Measurements from ENCODE around the gene TMEM184C. TPM values are rescaled to one million over a fixed set of nuclear protein-coding genes. Genes with fewer than 3 reads are reported as not detected.

TMEM184C gene
- total and polyA plus RNA-seq, 2 experiments from 2014 or later: 15.1 to 42.2 TPM

GRCh38 chr4:147693218-147693617 is 76.0 kb downstream of the TMEM184C start:
- no peaks in the 10 kb centered on the region for H3K36me3 Mint-ChIP-seq (ENCODE audit: low read depth)
- ATAC-seq: no peak
- no peaks in the 10 kb centered on the region for H3K4me1 Mint-ChIP-seq

More at GRCh38 chr4:147693218-147693617, 76.0 kb downstream of the TMEM184C start:
- no peaks in the 10 kb centered on the region for H3K27me3 ChIP-seq (ENCODE audit: insufficient read depth)
- H3K27ac ChIP-seq (ENCODE audit: low read depth): no peak overlapping the region
- no peak overlapping the region for H3K4me3 ChIP-seq
- no peaks in the 10 kb centered on the region for H3K79me2 ChIP-seq (replicated peaks; ENCODE audit: insufficient read depth)
- H3K4me2 ChIP-seq: no peak overlapping the region
- no peaks in the 10 kb centered on the region for H3K9me3 Mint-ChIP-seq
- DNase-seq (ENCODE audit: low spot score): no peak
- no peaks in the 10 kb centered on the region for H3F3A ChIP-seq (replicated peaks; ENCODE audit: low read depth)
- no peak for TF ChIP-seq ETS1 (IDR thresholded peaks at IDR 0.05)
- no peak for TF ChIP-seq EZH2phosphoT487 (IDR thresholded peaks at IDR 0.05; ENCODE audit: unreplicated experiment)
- TF ChIP-seq ZNF462 (CRISPR knock-in tag; IDR thresholded peaks at IDR 0.05): no peak
- no peak for TF ChIP-seq STAT1 (IDR thresholded peaks at IDR 0.05; ENCODE audit: unreplicated experiment)
- no peak for TF ChIP-seq CREB1 (CRISPR knock-in tag; IDR thresholded peaks at IDR 0.05; ENCODE audit: low read depth)
- no peak for TF ChIP-seq REST (IDR thresholded peaks at IDR 0.05; ENCODE audit: unreplicated experiment)
- no peak for TF ChIP-seq CTCF (conservative IDR thresholded peaks at IDR 0.05; ENCODE audit: low read depth in 2 of 2)
- TF ChIP-seq NANOG (IDR thresholded peaks at IDR 0.05; ENCODE audit: borderline replicate concordance): no peak
- TF ChIP-seq POLR2AphosphoS5 (IDR thresholded peaks at IDR 0.05; ENCODE audit: low read depth): no peak
- TF ChIP-seq EZH2 (IDR thresholded peaks at IDR 0.05; ENCODE audit: low read depth, unreplicated experiment): no peak
- TF ChIP-seq JUNB (IDR thresholded peaks at IDR 0.05; ENCODE audit: unreplicated experiment): no peak
- no peak for TF ChIP-seq ZNF114 (CRISPR knock-in tag; IDR thresholded peaks at IDR 0.05)
- no peak for TF ChIP-seq ZNF331 (CRISPR knock-in tag; IDR thresholded peaks at IDR 0.05; ENCODE audit: low read depth)
- H4K20me1 ChIP-seq (replicated peaks; ENCODE audit: insufficient read depth): no peaks in the 10 kb centered on the region
- no peak overlapping the region for H3K27ac Mint-ChIP-seq
- H3K27me3 Mint-ChIP-seq (ENCODE audit: insufficient read depth, low read depth, poor library complexity): peaks cover 2% of the 10 kb centered on the region
- H3K9me2 ChIP-seq (ENCODE audit: insufficient read depth): no peaks in the 10 kb centered on the region
- H2AFZ ChIP-seq: no peak overlapping the region
- no peaks in the 10 kb centered on the region for H3K4me1 ChIP-seq (ENCODE audit: insufficient read depth)
- H3K4me3 Mint-ChIP-seq: no peak overlapping the region
- H3K36me3 ChIP-seq (ENCODE audit: insufficient read depth): no peaks in the 10 kb centered on the region
